HUES48 (cell line): ENCODE measurements around the gene GPR26.
"Not testable (repeated sequence)": the region's sequence is repeated elsewhere in the genome, so short reads cannot be mapped to it uniquely, and the experiment has no call there.

ENCODE experiments used
- H3K27ac ChIP-seq: one replicate; pipeline ENCODE4 v1.7.0; 2013; ENCODE audit warnings: low read depth, low read length, inconsistent platforms
- H3K27me3 ChIP-seq: 2 replicates; pipeline ENCODE4 v1.6.1; 2013; ENCODE audit warnings: mild to moderate bottlenecking, low read length; ENCODE audit not compliant: control insufficient read depth, insufficient read depth
- H3K36me3 ChIP-seq: 2 replicates; pipeline ENCODE4 v1.6.1; 2013; ENCODE audit warnings: low read length; ENCODE audit not compliant: control insufficient read depth, insufficient read depth
- H3K4me1 ChIP-seq: 2 replicates; pipeline ENCODE4 v1.6.1; 2013; ENCODE audit warnings: mild to moderate bottlenecking, low read length; ENCODE audit not compliant: control insufficient read depth, insufficient read depth
- H3K4me3 ChIP-seq: 2 replicates; pipeline ENCODE4 v1.5.1; 2013; ENCODE audit warnings: mild to moderate bottlenecking, low read depth, low read length
- H3K9ac ChIP-seq: 2 replicates; pipeline ENCODE4 v1.6.1; 2013; ENCODE audit warnings: mild to moderate bottlenecking, low read depth, low read length, moderate library complexity
- H3K9me3 ChIP-seq: 2 replicates; pipeline ENCODE4 v1.6.1; 2013; ENCODE audit warnings: low read length; ENCODE audit not compliant: control insufficient read depth, insufficient read depth

Gene GPR26

GRCh38 chr10:123729523-123729922, 63.4 kb downstream of the GPR26 start:
- Histone ChIP-seq H3K27ac (peak overlapping the region; percentile 53), H3K27me3 (no peaks in the 10 kb centered on the region), H3K9ac (no peak overlapping the region), H3K4me3 (no peak overlapping the region), H3K4me1 (peaks cover 11% of the 10 kb centered on the region), H3K9me3 (no peaks in the 10 kb centered on the region), H3K36me3 (no peaks in the 10 kb centered on the region)

- H3K27ac ChIP-seq, H3K4me1 ChIP-seq, H3K4me3 ChIP-seq, H3K9me3 ChIP-seq, H3K9ac ChIP-seq, H3K36me3 ChIP-seq, H3K27me3 ChIP-seq: not testable (repeated sequence)
These were observed 70.8 kb downstream of the GPR26 start for GRCh38 chr10:123736917-123737316.

GRCh38 chr10:123741146-123741545, 75.0 kb downstream of the GPR26 start:
- H3K4me3 ChIP-seq, result no peak overlapping the region
- H3K4me1 ChIP-seq, result no peaks in the 10 kb centered on the region; the same call in 1 of the 2 replicates
- no peak overlapping the region for H3K27ac ChIP-seq
- H3K9me3 ChIP-seq, result no peaks in the 10 kb centered on the region
- H3K9ac ChIP-seq, result no peak overlapping the region
- H3K27me3 ChIP-seq, result no peaks in the 10 kb centered on the region
- H3K36me3 ChIP-seq, result no peaks in the 10 kb centered on the region

- Histone ChIP-seq H3K9me3 (no peaks in the 10 kb centered on the region), H3K9ac (no peak overlapping the region), H3K27ac (no peak overlapping the region), H3K36me3 (no peaks in the 10 kb centered on the region), H3K27me3 (no peaks in the 10 kb centered on the region), H3K4me1 (peaks cover 6% of the 10 kb centered on the region), H3K4me3 (no peak overlapping the region)
These were observed 75.6 kb downstream of the GPR26 start for GRCh38 chr10:123741711-123742110.

GRCh38 chr10:123742751-123743440, 76.7 kb downstream of the GPR26 start:
- no peaks in the 10 kb centered on the region for H3K36me3 ChIP-seq
- no peak overlapping the region for H3K9ac ChIP-seq
- H3K9me3 ChIP-seq, result no peaks in the 10 kb centered on the region
- peaks cover 12% of the 10 kb centered on the region for H3K4me1 ChIP-seq
- no peak overlapping the region for H3K27ac ChIP-seq
- no peak overlapping the region for H3K4me3 ChIP-seq
- no peaks in the 10 kb centered on the region for H3K27me3 ChIP-seq

GRCh38 chr10:123743441-123744223, 77.5 kb downstream of the GPR26 start:
- Histone ChIP-seq H3K27me3 (no peaks in the 10 kb centered on the region), H3K4me1 (peaks cover 12% of the 10 kb centered on the region), H3K27ac (no peak overlapping the region), H3K9ac (no peak overlapping the region), H3K4me3 (no peak overlapping the region), H3K9me3 (no peaks in the 10 kb centered on the region), H3K36me3 (no peaks in the 10 kb centered on the region)

- H3K36me3 ChIP-seq, result no peaks in the 10 kb centered on the region
- no peak overlapping the region for H3K4me3 ChIP-seq
- no peaks in the 10 kb centered on the region for H3K27me3 ChIP-seq
- peaks cover 12% of the 10 kb centered on the region for H3K4me1 ChIP-seq
- no peak overlapping the region for H3K9ac ChIP-seq
- no peak overlapping the region for H3K27ac ChIP-seq
- H3K9me3 ChIP-seq, result no peaks in the 10 kb centered on the region
These were observed 78.0 kb downstream of the GPR26 start for GRCh38 chr10:123744224-123744536.
